Measurements from ENCODE around the gene XYLT1. TPM values are rescaled to one million over a fixed set of nuclear protein-coding genes. Genes with fewer than 3 reads are reported as not detected.

Gene XYLT1
- total and polyA plus RNA-seq, 2 of the 13 experiments (the other 11 are each of a cell fraction or from before 2014, with no cell fraction given), result not detected

DNA sequence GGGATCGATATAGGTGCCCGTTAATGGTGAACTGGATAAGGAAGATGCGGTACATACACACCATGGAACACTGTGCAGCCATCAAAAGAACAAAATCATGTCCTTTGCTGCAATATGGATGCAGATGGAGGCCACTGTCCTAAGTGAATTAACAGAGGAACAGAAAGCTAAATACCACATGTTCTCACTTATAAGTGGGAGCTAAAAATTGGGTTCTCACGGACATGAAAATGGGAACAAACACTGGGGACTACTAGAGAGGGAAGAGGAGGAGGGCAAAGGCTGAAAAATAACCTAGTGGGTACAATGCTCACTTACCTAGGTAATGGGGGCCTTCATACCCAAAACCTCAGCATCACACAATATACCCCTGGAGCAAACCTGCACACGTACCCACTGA, 302.6 kb downstream of the XYLT1 start:
- DNase-seq (ENCODE audit: low spot score), result no peak
- TF ChIP-seq, protein P1, sequence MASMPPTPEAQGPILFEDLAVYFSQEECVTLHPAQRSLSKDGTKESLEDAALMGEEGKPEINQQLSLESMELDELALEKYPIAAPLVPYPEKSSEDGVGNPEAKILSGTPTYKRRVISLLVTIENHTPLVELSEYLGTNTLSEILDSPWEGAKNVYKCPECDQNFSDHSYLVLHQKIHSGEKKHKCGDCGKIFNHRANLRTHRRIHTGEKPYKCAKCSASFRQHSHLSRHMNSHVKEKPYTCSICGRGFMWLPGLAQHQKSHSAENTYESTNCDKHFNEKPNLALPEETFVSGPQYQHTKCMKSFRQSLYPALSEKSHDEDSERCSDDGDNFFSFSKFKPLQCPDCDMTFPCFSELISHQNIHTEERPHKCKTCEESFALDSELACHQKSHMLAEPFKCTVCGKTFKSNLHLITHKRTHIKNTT (CRISPR knock-in tag; IDR thresholded peaks at IDR 0.05), result no peak
- no peak for TF ChIP-seq TEAD2 (CRISPR knock-in tag; IDR thresholded peaks at IDR 0.05)
- TF ChIP-seq, protein P2, sequence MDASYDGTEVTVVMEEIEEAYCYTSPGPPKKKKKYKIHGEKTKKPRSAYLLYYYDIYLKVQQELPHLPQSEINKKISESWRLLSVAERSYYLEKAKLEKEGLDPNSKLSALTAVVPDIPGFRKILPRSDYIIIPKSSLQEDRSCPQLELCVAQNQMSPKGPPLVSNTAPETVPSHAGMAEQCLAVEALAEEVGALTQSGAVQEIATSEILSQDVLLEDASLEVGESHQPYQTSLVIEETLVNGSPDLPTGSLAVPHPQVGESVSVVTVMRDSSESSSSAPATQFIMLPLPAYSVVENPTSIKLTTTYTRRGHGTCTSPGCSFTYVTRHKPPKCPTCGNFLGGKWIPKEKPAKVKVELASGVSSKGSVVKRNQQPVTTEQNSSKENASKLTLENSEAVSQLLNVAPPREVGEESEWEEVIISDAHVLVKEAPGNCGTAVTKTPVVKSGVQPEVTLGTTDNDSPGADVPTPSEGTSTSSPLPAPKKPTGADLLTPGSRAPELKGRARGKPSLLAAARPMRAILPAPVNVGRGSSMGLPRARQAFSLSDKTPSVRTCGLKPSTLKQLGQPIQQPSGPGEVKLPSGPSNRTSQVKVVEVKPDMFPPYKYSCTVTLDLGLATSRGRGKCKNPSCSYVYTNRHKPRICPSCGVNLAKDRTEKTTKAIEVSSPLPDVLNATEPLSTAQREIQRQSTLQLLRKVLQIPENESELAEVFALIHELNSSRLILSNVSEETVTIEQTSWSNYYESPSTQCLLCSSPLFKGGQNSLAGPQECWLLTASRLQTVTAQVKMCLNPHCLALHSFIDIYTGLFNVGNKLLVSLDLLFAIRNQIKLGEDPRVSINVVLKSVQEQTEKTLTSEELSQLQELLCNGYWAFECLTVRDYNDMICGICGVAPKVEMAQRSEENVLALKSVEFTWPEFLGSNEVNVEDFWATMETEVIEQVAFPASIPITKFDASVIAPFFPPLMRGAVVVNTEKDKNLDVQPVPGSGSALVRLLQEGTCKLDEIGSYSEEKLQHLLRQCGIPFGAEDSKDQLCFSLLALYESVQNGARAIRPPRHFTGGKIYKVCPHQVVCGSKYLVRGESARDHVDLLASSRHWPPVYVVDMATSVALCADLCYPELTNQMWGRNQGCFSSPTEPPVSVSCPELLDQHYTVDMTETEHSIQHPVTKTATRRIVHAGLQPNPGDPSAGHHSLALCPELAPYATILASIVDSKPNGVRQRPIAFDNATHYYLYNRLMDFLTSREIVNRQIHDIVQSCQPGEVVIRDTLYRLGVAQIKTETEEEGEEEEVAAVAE (CRISPR knock-in tag; IDR thresholded peaks at IDR 0.05; ENCODE audit: borderline replicate concordance), result no peak
- TF ChIP-seq ZNF713 (CRISPR knock-in tag; IDR thresholded peaks at IDR 0.05), result no peak
- TF ChIP-seq, protein P3, sequence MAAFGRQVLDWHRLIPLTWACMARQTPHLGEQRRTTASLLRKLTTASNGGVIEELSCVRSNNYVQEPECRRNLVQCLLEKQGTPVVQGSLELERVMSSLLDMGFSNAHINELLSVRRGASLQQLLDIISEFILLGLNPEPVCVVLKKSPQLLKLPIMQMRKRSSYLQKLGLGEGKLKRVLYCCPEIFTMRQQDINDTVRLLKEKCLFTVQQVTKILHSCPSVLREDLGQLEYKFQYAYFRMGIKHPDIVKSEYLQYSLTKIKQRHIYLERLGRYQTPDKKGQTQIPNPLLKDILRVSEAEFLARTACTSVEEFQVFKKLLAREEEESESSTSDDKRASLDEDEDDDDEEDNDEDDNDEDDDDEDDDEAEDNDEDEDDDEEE (CRISPR knock-in tag; IDR thresholded peaks at IDR 0.05), result no peak
- no peak for TF ChIP-seq ZNF672 (CRISPR knock-in tag; IDR thresholded peaks at IDR 0.05)
- Histone ChIP-seq H3K79me2 (ENCODE audit: insufficient read depth, low read length) (no peaks in the 10 kb centered on the region), H3K27ac (ENCODE audit: extremely low read length, insufficient read depth, low read length) (no peak overlapping the region), H3K4me2 (ENCODE audit: low read depth, low read length) (no peak overlapping the region), H3K9ac (ENCODE audit: insufficient read depth, low read depth, low read length) (no peak overlapping the region), H3K9me3 (ENCODE audit: low read length) (no peaks in the 10 kb centered on the region), H3K27me3 (ENCODE audit: control insufficient read depth in 1 of 2, insufficient read depth in 2 of 2, low read length in 2 of 2) (peaks cover 2 to 22% of the 10 kb centered on the region in 2 experiments; a peak in 3 of 5 replicates), H3K4me3 (replicated peaks in 1 of 3; ENCODE audit: insufficient read depth in 1 of 3, low read depth in 2 of 3, low read length in 3 of 3) (no peak overlapping the region), H4K20me1 (ENCODE audit: insufficient read depth, low read length) (no peaks in the 10 kb centered on the region; the same call in 1 of the 2 replicates), H3K36me3 (replicated peaks in 1 of 2; ENCODE audit: control insufficient read depth in 1 of 2, insufficient read depth in 2 of 2, low read length in 2 of 2) (no peaks in the 10 kb centered on the region), H3K4me1 (ENCODE audit: insufficient read depth, low read length) (no peaks in the 10 kb centered on the region), H2AFZ (ENCODE audit: low read length) (no peak overlapping the region)
- intact Hi-C loops (cut with micrococcal nuclease; ENCODE audit: unreplicated experiment), result no loop called here
- CTCF ChIA-PET (ENCODE audit: low intra/inter-chr PET ratio, low total read pairs), result no interaction called here
- POLR2A ChIA-PET, result no interaction called here
- 2% methylated on average over 5 of the region's 5 CpGs for WGBS (ENCODE audit: low lambda C conversion rate)
- in situ Hi-C loops (cut with HindIII; ENCODE audit: extremely low pct_ligation_motif_present, low pct_unique_long_range_greater_than_20kb), result no loop called here
- BruUV-seq (replicated peaks), result no TSS peak
- ATAC-seq, result no peak
- no peak for FAIRE-seq

All from HepG2 (cell line).